ENCODE measurements around the gene PCIF1. TPM values are rescaled to one million over a fixed set of nuclear protein-coding genes. Genes with fewer than 3 reads are reported as not detected.

The PCIF1 gene
- total and polyA plus RNA-seq, 2 experiments from 2014 or later, result 11.8 to 26.0 TPM

- no peaks in the 10 kb centered on the region for H3K27me3 ChIP-seq
- H3K4me2 ChIP-seq, result no peak overlapping the region
- DNase-seq (ENCODE audit: low spot score), result no peak
- WGBS (ENCODE audit: low lambda C conversion rate, missing lambda C conversion rate), result 85% methylated on average over 12 of the region's 12 CpGs
- peaks cover 11% of the 10 kb centered on the region for H3K4me1 ChIP-seq (ENCODE audit: insufficient read depth)
- no peak overlapping the region for H2AFZ ChIP-seq
- H3K79me2 ChIP-seq, result no peaks in the 10 kb centered on the region
- peak overlapping the region; percentile 88 for H3K27ac ChIP-seq
- H4K20me1 ChIP-seq (ENCODE audit: insufficient read depth, poor library complexity, severe bottlenecking), result no peaks in the 10 kb centered on the region
- no peaks in the 10 kb centered on the region for H3K9me2 ChIP-seq (replicated peaks; ENCODE audit: insufficient read depth)
- no peaks in the 10 kb centered on the region for H3K36me3 ChIP-seq (replicated peaks; ENCODE audit: insufficient read depth, low read depth)
- H3K4me3 ChIP-seq, result no peak overlapping the region
- TF ChIP-seq EZH2 (IDR thresholded peaks at IDR 0.05; ENCODE audit: borderline replicate concordance) (no peak), EZH2phosphoT487 (IDR thresholded peaks at IDR 0.05; ENCODE audit: low read depth, severe bottlenecking, unreplicated experiment) (no peak)
- TF ChIP-seq, protein P1, sequence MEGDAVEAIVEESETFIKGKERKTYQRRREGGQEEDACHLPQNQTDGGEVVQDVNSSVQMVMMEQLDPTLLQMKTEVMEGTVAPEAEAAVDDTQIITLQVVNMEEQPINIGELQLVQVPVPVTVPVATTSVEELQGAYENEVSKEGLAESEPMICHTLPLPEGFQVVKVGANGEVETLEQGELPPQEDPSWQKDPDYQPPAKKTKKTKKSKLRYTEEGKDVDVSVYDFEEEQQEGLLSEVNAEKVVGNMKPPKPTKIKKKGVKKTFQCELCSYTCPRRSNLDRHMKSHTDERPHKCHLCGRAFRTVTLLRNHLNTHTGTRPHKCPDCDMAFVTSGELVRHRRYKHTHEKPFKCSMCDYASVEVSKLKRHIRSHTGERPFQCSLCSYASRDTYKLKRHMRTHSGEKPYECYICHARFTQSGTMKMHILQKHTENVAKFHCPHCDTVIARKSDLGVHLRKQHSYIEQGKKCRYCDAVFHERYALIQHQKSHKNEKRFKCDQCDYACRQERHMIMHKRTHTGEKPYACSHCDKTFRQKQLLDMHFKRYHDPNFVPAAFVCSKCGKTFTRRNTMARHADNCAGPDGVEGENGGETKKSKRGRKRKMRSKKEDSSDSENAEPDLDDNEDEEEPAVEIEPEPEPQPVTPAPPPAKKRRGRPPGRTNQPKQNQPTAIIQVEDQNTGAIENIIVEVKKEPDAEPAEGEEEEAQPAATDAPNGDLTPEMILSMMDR (IDR thresholded peaks at IDR 0.05; ENCODE audit: poor library complexity), result no peak
- no peaks in the 10 kb centered on the region for H3K9me3 ChIP-seq (ENCODE audit: low read depth)
Observed at GRCh38 chr20:45918779-45919537, 15.5 kb upstream of the PCIF1 start.

DNA sequence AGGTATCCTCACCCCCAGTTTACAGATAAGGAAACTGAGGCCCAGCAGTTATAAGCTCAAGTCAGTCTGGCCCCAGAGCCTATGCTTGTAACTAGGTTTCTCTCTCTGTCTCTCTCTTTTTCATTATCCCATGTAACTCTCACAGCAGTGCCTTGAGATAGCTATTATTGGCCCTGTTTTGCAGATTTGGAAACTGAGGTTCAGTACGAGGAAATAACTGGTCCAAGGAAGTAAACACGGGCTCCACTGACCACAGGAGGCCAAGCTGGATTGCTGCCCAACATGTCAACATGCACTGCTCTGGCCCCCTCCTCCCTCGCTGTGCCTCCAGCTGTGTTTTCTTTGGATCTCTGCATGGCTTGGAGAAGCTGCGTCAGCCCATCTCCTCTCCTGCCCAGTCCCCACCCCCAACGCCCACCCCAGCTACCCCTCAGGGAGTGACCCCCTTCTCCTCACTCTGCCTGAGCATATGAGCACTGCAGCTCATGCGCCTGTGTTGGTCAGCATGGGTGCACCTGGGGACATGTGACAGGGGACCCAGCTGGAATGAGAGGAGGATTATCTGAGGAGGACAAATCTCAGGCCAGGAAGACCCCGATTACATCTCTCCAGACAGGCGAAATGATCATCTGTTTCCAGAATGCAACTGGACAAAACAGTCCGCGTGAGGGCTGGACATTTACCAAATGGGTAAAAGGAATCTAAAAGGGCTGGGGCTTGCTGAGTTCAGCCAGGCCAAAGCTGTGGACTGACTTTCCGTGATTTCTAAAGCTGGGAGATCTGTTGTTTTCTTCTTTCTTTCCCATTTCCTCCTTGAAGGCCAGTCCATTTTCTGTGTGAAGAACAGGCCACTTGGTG, 14.7 kb upstream of the PCIF1 start:
- TF ChIP-seq EZH2 (IDR thresholded peaks at IDR 0.05; ENCODE audit: borderline replicate concordance), result no peak
- TF ChIP-seq EZH2phosphoT487 (IDR thresholded peaks at IDR 0.05; ENCODE audit: low read depth, severe bottlenecking, unreplicated experiment), result no peak
- TF ChIP-seq, protein P1 (IDR thresholded peaks at IDR 0.05; ENCODE audit: poor library complexity), result no peak
- no peak for DNase-seq (ENCODE audit: low spot score)
- no peaks in the 10 kb centered on the region for H3K9me2 ChIP-seq (replicated peaks; ENCODE audit: insufficient read depth)
- no peaks in the 10 kb centered on the region for H4K20me1 ChIP-seq (ENCODE audit: insufficient read depth, poor library complexity, severe bottlenecking)
- peak overlapping the region; percentile 37 for H3K4me2 ChIP-seq
- H3K27ac ChIP-seq, result peak overlapping the region; percentile 88
- H3K4me3 ChIP-seq, result no peak overlapping the region
- H3K36me3 ChIP-seq (replicated peaks; ENCODE audit: insufficient read depth, low read depth), result no peaks in the 10 kb centered on the region
- WGBS (ENCODE audit: low lambda C conversion rate, missing lambda C conversion rate), result 65% methylated on average over 11 of the region's 11 CpGs
- no peaks in the 10 kb centered on the region for H3K79me2 ChIP-seq
- H3K27me3 ChIP-seq, result no peaks in the 10 kb centered on the region
- no peak overlapping the region for H2AFZ ChIP-seq
- H3K9me3 ChIP-seq (ENCODE audit: low read depth), result no peaks in the 10 kb centered on the region
- peaks cover 16% of the 10 kb centered on the region for H3K4me1 ChIP-seq (ENCODE audit: insufficient read depth)

DNA sequence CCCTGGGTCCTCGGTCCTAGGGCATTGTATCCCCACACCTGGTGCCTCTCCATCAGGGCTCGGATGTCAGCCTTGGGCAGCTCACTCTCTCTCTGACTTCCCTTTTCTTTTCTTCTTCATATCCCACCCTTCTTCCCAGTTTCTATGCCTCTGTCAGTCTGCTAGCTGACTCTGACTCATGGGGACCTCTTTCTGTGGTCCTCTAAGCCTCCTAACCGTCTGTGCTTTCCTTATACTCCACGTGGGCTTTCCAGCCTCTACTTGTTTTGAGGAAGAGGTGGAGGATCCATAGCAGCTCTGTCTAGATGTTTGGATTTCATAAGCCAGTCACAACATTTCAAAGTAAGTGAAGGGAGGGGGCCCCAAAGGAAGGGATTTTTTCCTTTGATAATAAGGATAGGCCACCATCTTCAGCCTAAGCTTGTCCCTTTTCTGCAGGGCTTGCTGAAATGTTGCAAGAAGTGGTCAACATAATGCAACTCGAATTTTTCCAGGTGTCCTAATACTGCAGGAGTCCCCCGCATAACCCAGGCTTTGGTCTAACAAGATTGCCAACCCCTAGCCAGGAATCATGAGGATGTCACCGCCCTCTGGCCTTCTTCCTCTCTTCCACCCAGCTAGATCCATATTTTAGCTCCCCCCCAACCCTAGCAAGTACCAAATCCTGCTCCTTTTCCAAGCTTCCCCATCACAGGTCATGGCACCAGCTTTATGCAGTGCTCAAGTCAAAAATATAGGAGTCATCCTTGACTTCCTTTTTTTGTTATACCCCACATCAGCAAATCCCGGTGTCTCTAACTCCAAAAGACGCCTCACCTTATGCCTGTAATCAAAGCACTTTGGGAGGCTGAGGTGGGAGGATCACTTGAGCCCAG, 13.8 kb upstream of the PCIF1 start:
- TF ChIP-seq EZH2phosphoT487 (IDR thresholded peaks at IDR 0.05; ENCODE audit: low read depth, severe bottlenecking, unreplicated experiment), result no peak
- TF ChIP-seq EZH2 (IDR thresholded peaks at IDR 0.05; ENCODE audit: borderline replicate concordance), result no peak
- TF ChIP-seq, protein P1 (IDR thresholded peaks at IDR 0.05; ENCODE audit: poor library complexity), result no peak
- peak overlapping the region; percentile 88 for H3K27ac ChIP-seq
- H2AFZ ChIP-seq, result no peak overlapping the region
- peaks cover 22% of the 10 kb centered on the region for H3K4me1 ChIP-seq (ENCODE audit: insufficient read depth)
- H3K4me3 ChIP-seq, result no peak overlapping the region
- H4K20me1 ChIP-seq (ENCODE audit: insufficient read depth, poor library complexity, severe bottlenecking), result no peaks in the 10 kb centered on the region
- no peaks in the 10 kb centered on the region for H3K27me3 ChIP-seq
- no peaks in the 10 kb centered on the region for H3K9me3 ChIP-seq (ENCODE audit: low read depth)
- peak overlapping the region; percentile 37 for H3K4me2 ChIP-seq
- no peak for DNase-seq (ENCODE audit: low spot score)
- H3K9me2 ChIP-seq (replicated peaks; ENCODE audit: insufficient read depth), result no peaks in the 10 kb centered on the region
- H3K79me2 ChIP-seq, result no peaks in the 10 kb centered on the region
- no peaks in the 10 kb centered on the region for H3K36me3 ChIP-seq (replicated peaks; ENCODE audit: insufficient read depth, low read depth)
- 78% methylated on average over 9 of the region's 9 CpGs for WGBS (ENCODE audit: low lambda C conversion rate, missing lambda C conversion rate)
